Measurements from ENCODE around the gene FBXW9. TPM values are rescaled to one million over a fixed set of nuclear protein-coding genes. Genes with fewer than 3 reads are reported as not detected.

The FBXW9 gene
- total and polyA plus RNA-seq, 2 of the 8 experiments (the other 6 are each of a cell fraction or from before 2014, with no cell fraction given): 10.8 to 30.1 TPM

- TF ChIP-seq CHD7 (IDR thresholded peaks at IDR 0.05; ENCODE audit: insufficient replicate concordance, low read length) (no peak), SP1 (IDR thresholded peaks at IDR 0.05; ENCODE audit: low read depth, low read length) (peak; percentile 73), CREB1 (IDR thresholded peaks at IDR 0.05) (peak; percentile 9; the same call in 1 of the 2 replicates), ASH2L (IDR thresholded peaks at IDR 0.05; ENCODE audit: low read length) (peak; percentile 63), POLR2A (IDR thresholded peaks at IDR 0.05; ENCODE audit: control extremely low read depth in 1 of 2, low read depth in 2 of 2, low read length in 2 of 2) (peak; percentile 63 to 96), EGR1 (IDR thresholded peaks at IDR 0.05; ENCODE audit: borderline replicate concordance, low read depth, low read length) (0 out of 2 replicates have a peak, but pooled peaks have one; percentile 8), TAF1 (IDR thresholded peaks at IDR 0.05; ENCODE audit: low read depth, low read length) (peak; percentile 87), PHF8 (conservative IDR thresholded peaks at IDR 0.05; ENCODE audit: low read depth, low read length) (peak; percentile 96)
- TF ChIP-seq, protein P1, sequence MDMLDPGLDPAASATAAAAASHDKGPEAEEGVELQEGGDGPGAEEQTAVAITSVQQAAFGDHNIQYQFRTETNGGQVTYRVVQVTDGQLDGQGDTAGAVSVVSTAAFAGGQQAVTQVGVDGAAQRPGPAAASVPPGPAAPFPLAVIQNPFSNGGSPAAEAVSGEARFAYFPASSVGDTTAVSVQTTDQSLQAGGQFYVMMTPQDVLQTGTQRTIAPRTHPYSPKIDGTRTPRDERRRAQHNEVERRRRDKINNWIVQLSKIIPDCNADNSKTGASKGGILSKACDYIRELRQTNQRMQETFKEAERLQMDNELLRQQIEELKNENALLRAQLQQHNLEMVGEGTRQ (IDR thresholded peaks at IDR 0.05; ENCODE audit: low read length): peak; percentile 92
Measured at GRCh38 chr19:12681074-12681987, 15.1 kb downstream of the FBXW9 start, which contains the start of gene DHPS (continued).

Data from H1 (cell line).